ENCODE data around the gene FSIP2. TPM values are rescaled to one million over a fixed set of nuclear protein-coding genes. Genes with fewer than 3 reads are reported as not detected.

Gene FSIP2
- total and polyA plus RNA-seq, 9 donors = 0.10 to 2.2 (median 0.61) TPM

DNA sequence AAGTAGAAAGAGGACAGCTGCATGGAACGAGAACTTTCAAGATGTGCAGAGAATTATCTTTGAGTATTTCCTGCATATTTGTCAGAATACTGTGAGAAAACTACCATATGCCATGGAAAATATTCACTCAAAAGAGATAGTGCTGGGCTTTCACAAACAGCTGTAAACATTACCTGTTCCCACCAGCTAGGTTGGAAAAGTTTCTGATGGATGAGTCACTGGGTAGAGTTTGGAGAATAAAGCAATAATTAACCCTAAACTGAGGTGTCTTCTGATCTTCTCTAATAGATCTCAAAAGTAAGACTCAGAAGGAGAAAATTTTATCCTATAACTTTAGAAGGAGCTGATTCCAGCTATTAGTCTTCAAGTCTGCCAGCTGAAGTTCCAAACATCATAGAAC lies 3.9 kb upstream of the FSIP2 start:
- H3K36me3 ChIP-seq = no peaks in the 10 kb centered on the region
- peaks cover 4% of the 10 kb centered on the region for H3K4me1 ChIP-seq (ENCODE audit: insufficient read depth)
- H3K27me3 ChIP-seq = no peaks in the 10 kb centered on the region
- intact Hi-C loops (cut with DNase I) = no loop called here
- H3K9me3 ChIP-seq = no peaks in the 10 kb centered on the region
- TF ChIP-seq POLR2A (IDR thresholded peaks at IDR 0.05) = no peak
- no peak for TF ChIP-seq EP300 (IDR thresholded peaks at IDR 0.05)
- TF ChIP-seq, protein P1, sequence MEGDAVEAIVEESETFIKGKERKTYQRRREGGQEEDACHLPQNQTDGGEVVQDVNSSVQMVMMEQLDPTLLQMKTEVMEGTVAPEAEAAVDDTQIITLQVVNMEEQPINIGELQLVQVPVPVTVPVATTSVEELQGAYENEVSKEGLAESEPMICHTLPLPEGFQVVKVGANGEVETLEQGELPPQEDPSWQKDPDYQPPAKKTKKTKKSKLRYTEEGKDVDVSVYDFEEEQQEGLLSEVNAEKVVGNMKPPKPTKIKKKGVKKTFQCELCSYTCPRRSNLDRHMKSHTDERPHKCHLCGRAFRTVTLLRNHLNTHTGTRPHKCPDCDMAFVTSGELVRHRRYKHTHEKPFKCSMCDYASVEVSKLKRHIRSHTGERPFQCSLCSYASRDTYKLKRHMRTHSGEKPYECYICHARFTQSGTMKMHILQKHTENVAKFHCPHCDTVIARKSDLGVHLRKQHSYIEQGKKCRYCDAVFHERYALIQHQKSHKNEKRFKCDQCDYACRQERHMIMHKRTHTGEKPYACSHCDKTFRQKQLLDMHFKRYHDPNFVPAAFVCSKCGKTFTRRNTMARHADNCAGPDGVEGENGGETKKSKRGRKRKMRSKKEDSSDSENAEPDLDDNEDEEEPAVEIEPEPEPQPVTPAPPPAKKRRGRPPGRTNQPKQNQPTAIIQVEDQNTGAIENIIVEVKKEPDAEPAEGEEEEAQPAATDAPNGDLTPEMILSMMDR (IDR thresholded peaks at IDR 0.05) = no peak
- no peak overlapping the region for H3K4me3 ChIP-seq
- 2 to 13% (median 8%) methylated on average over 1 of the region's 1 CpG for WGBS, 3 donors
- no peak overlapping the region for H3K27ac ChIP-seq
- no peak for DNase-seq

DNA sequence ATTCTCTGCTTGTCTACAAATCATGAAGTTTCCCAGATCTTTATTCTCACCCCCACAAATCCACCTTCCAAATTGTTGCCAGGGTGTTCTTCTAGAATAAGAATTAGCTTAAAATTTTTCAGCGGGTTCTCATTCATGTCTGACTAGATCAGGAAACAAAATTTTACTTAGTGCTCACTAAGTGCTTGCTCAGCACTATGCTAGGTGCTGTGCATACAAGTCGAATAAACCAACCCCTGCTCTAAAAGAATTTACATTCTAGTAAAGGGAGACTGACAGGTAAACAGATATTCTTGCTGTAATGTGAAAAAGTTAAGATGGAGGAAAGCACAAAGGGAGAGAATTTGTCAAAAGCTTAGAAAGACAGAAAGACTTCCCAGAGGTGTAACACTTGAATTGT lies 2.4 kb upstream of the FSIP2 start:
- 87 to 97% (median 95%) methylated on average over 2 of the region's 2 CpGs for WGBS, 3 donors
- no peak overlapping the region for H3K4me3 ChIP-seq
- H3K36me3 ChIP-seq = no peaks in the 10 kb centered on the region
- H3K27me3 ChIP-seq = no peaks in the 10 kb centered on the region
- no peak for TF ChIP-seq POLR2A (IDR thresholded peaks at IDR 0.05)
- no peak overlapping the region for H3K27ac ChIP-seq
- no peaks in the 10 kb centered on the region for H3K9me3 ChIP-seq
- intact Hi-C loops (cut with DNase I) = no loop called here
- peaks cover 4% of the 10 kb centered on the region for H3K4me1 ChIP-seq (ENCODE audit: insufficient read depth)
- no peak for DNase-seq

DNA sequence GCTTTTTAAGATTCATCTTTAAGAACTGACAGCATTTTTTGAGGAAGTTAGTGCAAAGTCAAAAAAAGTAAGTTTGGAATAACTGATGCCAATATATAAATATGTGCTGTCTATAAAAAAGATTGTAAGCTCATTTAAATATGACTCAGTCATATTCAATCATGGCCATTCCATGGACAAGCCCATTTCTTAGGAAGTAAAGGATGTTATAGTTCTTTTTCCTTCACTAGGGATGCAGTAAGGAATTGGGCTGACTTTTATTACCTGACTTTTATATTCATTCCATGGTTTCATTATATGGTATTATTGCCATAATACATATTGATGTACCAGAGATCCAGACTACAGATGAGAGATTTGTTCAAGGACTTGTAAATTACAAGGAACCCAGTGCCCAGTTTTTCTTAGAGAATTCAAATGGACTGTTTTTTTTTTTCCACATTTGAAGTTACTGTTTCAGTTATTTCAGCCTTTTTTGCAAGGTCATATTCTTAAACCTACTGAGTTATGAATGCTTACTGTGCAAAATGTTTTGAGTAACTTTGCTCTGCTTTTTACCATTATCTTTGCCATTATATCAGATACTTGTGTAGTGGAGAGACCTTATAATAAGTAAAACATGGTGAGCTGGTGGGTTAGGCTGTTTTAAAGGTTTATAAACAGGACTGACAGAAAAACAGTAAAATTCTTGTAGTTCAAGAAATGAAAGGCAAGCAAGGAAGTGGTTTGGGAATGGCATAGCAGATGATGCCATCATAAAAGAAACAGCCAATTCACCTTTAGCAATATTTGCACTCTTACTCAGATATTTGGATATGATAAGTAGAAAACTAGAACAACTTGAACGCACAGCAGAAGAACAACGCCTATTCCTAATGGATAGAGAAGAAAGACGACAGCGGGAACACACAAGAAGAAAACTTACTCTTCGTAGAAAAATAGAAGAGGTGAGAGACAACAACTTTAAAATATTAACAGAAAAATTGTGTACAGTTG lies 7.6 kb downstream of the FSIP2 start:
- WGBS, 3 donors = 95 to 96% (median 95%) methylated on average over 5 of the region's 5 CpGs
- intact Hi-C loops (cut with DNase I) = no loop called here
- H3K4me1 ChIP-seq (ENCODE audit: insufficient read depth) = no peaks in the 10 kb centered on the region
- no peak overlapping the region for H3K27ac ChIP-seq
- TF ChIP-seq, protein P1 (IDR thresholded peaks at IDR 0.05) = no peak
- no peak for TF ChIP-seq EP300 (IDR thresholded peaks at IDR 0.05)
- TF ChIP-seq POLR2A (IDR thresholded peaks at IDR 0.05) = no peak
- no peaks in the 10 kb centered on the region for H3K9me3 ChIP-seq
- no peaks in the 10 kb centered on the region for H3K27me3 ChIP-seq
- H3K4me3 ChIP-seq = no peak overlapping the region
- DNase-seq = no peak
- no peaks in the 10 kb centered on the region for H3K36me3 ChIP-seq

DNA sequence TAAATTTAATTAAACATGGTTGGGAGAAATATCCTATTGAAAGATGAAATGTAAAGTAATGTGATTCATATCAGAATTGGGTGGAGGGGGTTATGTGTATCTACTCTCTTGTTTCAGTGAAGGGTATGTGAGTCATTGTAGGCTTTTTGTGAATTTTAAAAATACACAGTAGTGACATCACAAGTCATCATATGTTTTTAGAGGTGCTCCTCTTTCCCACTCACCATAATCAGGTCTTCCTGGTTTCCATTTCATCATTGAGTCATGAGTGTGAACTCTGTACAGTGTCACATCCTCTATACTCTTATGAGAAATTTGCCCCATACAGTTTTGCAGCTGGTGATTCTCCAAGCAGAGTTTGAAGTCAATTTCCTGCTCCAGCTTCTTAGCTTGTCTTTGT lies 18.8 kb downstream of the FSIP2 start:
- no peaks in the 10 kb centered on the region for H3K4me1 ChIP-seq (ENCODE audit: insufficient read depth)
- H3K9me3 ChIP-seq = no peaks in the 10 kb centered on the region
- no peak for DNase-seq
- H3K4me3 ChIP-seq = no peak overlapping the region
- no peaks in the 10 kb centered on the region for H3K27me3 ChIP-seq
- H3K27ac ChIP-seq = no peak overlapping the region
- intact Hi-C loops (cut with DNase I) = no loop called here
- no peaks in the 10 kb centered on the region for H3K36me3 ChIP-seq
- TF ChIP-seq POLR2A (IDR thresholded peaks at IDR 0.05) (no peak), EP300 (IDR thresholded peaks at IDR 0.05) (no peak)
- TF ChIP-seq, protein P1 (IDR thresholded peaks at IDR 0.05) = no peak

DNA sequence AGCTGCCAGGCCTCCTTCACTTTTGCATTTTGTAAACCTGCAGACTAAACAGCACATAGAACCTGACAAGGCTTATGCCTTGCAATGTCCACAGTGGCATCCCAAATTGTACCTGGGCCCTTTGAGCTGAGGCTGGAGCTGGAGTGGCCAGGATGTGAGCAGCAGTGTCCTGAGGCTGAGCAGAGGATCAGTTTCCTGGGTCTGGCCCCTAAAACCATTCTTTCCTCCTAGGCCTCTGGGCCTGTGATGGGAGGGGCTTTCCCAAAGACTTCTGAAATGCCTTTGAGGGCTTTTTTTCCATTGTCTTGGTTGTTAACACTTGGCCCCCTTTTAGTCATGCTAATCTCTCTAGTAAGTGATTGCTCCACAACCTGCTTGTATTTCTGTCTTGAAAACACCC lies 32.8 kb downstream of the FSIP2 start:
- no peak for TF ChIP-seq EP300 (IDR thresholded peaks at IDR 0.05)
- no peak for TF ChIP-seq POLR2A (IDR thresholded peaks at IDR 0.05)
- TF ChIP-seq, protein P1 (IDR thresholded peaks at IDR 0.05) = no peak
- Histone ChIP-seq H3K9me3 (peaks cover 0 to 4% of the 10 kb centered on the region in 2 donors), H3K4me3 (no peak overlapping the region), H3K27me3 (no peaks in the 10 kb centered on the region), H3K36me3 (no peaks in the 10 kb centered on the region), H3K27ac (no peak overlapping the region), H3K4me1 (ENCODE audit: insufficient read depth) (no peaks in the 10 kb centered on the region)
- DNase-seq = no peak
- intact Hi-C loops (cut with DNase I) = no loop called here
